HFFc6 (cell line): Measurements from ENCODE around the gene KRTAP26-1. TPM values are rescaled to one million over a fixed set of nuclear protein-coding genes. Genes with fewer than 3 reads are reported as not detected.

Source experiments
- DNase-seq: peaks from one replicate; pipeline ENCODE4 v3.0.0-alpha.2; 2018
- H3K27ac Mint-ChIP-seq: 2 replicates; pipeline ENCODE4 v1.8.0; 2020; ENCODE audit warnings: mild to moderate bottlenecking, mixed read lengths
- H3K27me3 Mint-ChIP-seq: 2 replicates; pipeline ENCODE4 v1.8.0; 2021; ENCODE audit warnings: mild to moderate bottlenecking, moderate library complexity, mixed read lengths; ENCODE audit not compliant: insufficient read depth
- H3K36me3 Mint-ChIP-seq: 2 replicates; pipeline ENCODE4 v1.8.0; 2021; ENCODE audit warnings: low read depth, mixed read lengths
- H3K4me1 Mint-ChIP-seq: 2 replicates; pipeline ENCODE4 v1.8.0; 2020; ENCODE audit warnings: low read depth, mixed read lengths
- H3K4me3 Mint-ChIP-seq: 2 replicates; pipeline ENCODE4 v1.8.0; 2020; ENCODE audit warnings: mild to moderate bottlenecking, moderate library complexity, mixed read lengths
- H3K9me3 Mint-ChIP-seq: 2 replicates; pipeline ENCODE4 v1.8.0; 2020; ENCODE audit warnings: mild to moderate bottlenecking, mixed read lengths
- total RNA-seq, 6 experiments: library from RNA; stranded (reverse); fragmentation: NEBNext Ultra II Directional; extraction: Animal tissue kit (Norgen Biotek cat#: 25700); gene quantifications; 2 replicates in 1 of 6; 3 replicates in 5 of 6; pipeline ENCODE4 v1.2.3, GENCODE V29; 2021
- TF ChIP-seq, protein P1 (sequence below): fragments of 200-600 bp; sonication (generic); IDR thresholded peaks from 2 replicates; pipeline ENCODE4 v1.5.0; 2021; ENCODE audit warnings: antibody characterized with exemption, mild to moderate bottlenecking

The KRTAP26-1 gene
- total RNA-seq, 6 experiments from 2014 or later, result not detected

DNA sequence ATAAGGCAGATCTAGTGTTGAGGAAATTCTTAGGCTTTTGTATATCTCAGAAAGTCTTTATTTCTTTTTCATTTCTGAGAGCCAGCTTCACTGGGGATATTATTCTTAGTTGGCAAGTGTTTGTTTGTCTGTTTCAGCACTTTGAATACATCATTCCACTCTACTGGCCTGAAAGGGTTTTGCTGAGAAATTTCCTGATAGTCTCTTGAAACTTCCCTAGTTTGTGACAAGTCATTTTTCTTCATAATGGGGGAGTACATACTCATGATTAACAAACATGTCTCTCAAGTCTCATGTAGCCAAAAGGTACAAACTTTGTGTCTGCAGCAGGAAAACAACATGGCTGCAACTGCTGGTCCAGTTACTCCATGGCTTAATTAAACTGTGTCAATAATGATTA, 6.3 kb upstream of the KRTAP26-1 start:
- TF ChIP-seq, protein P1, sequence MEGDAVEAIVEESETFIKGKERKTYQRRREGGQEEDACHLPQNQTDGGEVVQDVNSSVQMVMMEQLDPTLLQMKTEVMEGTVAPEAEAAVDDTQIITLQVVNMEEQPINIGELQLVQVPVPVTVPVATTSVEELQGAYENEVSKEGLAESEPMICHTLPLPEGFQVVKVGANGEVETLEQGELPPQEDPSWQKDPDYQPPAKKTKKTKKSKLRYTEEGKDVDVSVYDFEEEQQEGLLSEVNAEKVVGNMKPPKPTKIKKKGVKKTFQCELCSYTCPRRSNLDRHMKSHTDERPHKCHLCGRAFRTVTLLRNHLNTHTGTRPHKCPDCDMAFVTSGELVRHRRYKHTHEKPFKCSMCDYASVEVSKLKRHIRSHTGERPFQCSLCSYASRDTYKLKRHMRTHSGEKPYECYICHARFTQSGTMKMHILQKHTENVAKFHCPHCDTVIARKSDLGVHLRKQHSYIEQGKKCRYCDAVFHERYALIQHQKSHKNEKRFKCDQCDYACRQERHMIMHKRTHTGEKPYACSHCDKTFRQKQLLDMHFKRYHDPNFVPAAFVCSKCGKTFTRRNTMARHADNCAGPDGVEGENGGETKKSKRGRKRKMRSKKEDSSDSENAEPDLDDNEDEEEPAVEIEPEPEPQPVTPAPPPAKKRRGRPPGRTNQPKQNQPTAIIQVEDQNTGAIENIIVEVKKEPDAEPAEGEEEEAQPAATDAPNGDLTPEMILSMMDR, result no peak

DNA sequence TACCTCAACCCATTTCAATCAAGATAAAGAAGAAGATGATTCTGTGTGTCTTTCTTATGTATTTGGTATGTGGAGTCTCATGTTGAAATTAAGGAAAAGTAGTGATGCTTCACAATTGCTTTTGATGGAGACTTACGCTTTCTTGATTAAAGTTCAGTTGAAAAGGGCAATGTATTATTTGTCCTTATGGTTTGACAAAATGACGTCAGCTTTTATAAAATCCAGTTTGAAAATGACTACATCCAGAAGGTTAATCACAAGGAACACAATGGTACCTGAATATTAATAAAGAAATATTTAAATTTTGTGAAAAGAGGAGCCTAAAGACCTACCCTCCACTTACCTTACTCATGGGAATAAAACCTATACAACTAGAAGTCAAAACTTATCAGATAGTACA, 4.4 kb downstream of the KRTAP26-1 start:
- Mint-ChIP-seq H3K36me3 (no peaks in the 10 kb centered on the region), H3K9me3 (peaks cover 54% of the 10 kb centered on the region), H3K4me3 (no peak overlapping the region), H3K27ac (no peak overlapping the region), H3K27me3 (no peaks in the 10 kb centered on the region), H3K4me1 (no peaks in the 10 kb centered on the region)
- TF ChIP-seq, protein P1, result no peak
- DNase-seq, result no peak

More for the DNA sequence above, 6.3 kb upstream of the KRTAP26-1 start:
- H3K36me3 Mint-ChIP-seq, result peaks cover 5% of the 10 kb centered on the region; the same call in 1 of the 2 replicates
- no peak overlapping the region for H3K27ac Mint-ChIP-seq
- no peaks in the 10 kb centered on the region for H3K27me3 Mint-ChIP-seq
- no peak for DNase-seq
- no peaks in the 10 kb centered on the region for H3K4me1 Mint-ChIP-seq
- H3K9me3 Mint-ChIP-seq, result peaks cover 46% of the 10 kb centered on the region
- no peak overlapping the region for H3K4me3 Mint-ChIP-seq

DNA sequence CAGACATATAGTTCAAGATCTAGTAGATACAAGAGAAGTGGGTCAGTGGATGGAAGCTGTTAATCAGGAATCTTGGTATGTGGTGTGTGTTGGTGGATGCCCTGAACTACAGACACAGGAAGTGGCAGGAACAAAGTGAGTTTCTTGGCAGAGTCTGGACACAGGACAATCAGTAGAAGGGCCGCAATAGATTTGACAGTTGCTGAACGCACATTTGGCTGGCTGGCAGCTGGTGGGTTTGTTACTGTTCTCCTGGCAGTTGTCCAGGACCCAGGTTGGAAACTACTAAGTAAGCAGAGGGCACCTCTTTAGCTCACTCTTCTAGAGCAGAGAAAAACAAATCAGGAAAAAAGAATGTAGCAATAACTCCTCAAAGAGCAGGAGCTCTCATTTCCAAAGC, 13.2 kb downstream of the KRTAP26-1 start:
- Mint-ChIP-seq H3K27ac (no peak overlapping the region), H3K36me3 (no peaks in the 10 kb centered on the region), H3K9me3 (peaks cover 47% of the 10 kb centered on the region), H3K27me3 (no peaks in the 10 kb centered on the region), H3K4me1 (no peaks in the 10 kb centered on the region), H3K4me3 (no peak overlapping the region)
- TF ChIP-seq, protein P1, result no peak
- no peak for DNase-seq

DNA sequence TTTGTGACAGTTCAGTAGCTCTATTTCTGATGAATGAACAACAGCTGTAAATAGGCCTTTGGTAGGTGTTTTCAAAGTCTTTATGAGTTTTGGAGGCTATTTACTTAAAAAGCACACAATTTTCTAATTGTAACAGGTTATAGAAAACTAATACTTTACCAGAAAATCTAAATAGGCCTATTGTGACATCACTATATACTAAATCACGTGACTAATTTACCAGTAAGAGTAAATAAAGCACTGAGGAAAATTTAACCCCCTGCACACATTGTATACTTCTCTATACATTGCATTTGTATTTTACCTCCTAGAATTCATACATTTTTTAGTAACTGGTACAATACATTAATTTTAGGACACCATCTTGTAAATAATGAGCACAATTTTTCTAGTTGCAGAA, 15.0 kb downstream of the KRTAP26-1 start:
- Mint-ChIP-seq H3K36me3 (no peaks in the 10 kb centered on the region), H3K27me3 (no peaks in the 10 kb centered on the region), H3K27ac (no peak overlapping the region), H3K9me3 (peaks cover 56% of the 10 kb centered on the region), H3K4me3 (no peak overlapping the region), H3K4me1 (no peaks in the 10 kb centered on the region)
- TF ChIP-seq, protein P1, result no peak
- DNase-seq, result no peak

DNA sequence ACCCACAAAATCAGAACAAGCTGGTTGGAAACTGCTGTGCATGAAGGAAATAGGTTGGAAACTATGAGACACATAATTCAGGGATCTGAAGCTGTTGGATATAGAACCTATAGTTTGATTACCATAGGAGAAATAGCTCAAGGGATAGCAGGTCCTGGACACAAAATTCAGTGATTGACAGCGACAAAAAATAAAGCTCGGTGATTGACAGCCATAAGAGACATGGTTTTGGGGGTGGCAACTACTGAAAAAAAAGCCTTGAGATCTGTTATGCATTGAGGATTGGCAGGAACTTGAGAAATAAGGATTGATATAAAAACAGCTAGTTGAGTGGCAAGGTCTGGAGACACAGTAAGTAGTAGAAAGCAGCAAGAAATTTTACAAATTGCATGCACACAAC, 30.9 kb downstream of the KRTAP26-1 start, which contains the start of gene KRTAP25-1:
Gene KRTAP25-1 (minus strand): TSS at position 300 of the 400 bp plus-strand sequence. CDS start 24 bp downstream, at position 276.
- TF ChIP-seq, protein P1, result no peak
- Mint-ChIP-seq H3K4me3 (no peak within 1 kb of the TSS), H3K4me1 (no peaks in the 10 kb centered on the region), H3K27me3 (peaks cover 2% of the 10 kb centered on the region; the same call in 1 of the 2 replicates), H3K9me3 (peaks cover 55% of the 10 kb centered on the region), H3K27ac (no peak within 1 kb of the TSS), H3K36me3 (no peaks in the 10 kb centered on the region)
- DNase-seq, result no peak

DNA sequence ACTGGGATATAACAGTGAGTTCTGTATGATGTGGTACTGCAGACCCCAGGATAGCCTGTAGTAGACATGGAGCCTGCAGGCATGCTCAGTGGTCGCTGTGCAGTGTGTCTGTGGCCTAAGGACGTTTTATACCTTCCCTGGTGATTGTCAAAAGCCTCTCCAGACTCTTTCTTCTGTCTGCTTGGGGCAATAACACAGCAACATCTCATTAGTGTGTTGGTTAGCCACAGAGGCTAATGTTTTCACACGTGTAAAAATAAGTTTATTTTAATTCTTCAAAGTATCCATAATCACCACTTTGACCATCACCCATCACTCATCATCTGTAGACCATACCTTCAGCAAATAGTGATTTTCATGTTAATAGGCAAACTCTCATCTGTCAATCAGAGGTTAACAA, 37.3 kb downstream of the KRTAP26-1 start, which contains the start of gene KRTAP24-1:
Gene KRTAP24-1 (minus strand): TSS at position 101 of the 400 bp plus-strand sequence. CDS start 18 bp downstream, at position 83.
- peaks cover 32% of the 10 kb centered on the region for H3K9me3 Mint-ChIP-seq
- TF ChIP-seq, protein P1, result no peak
- no peaks in the 10 kb centered on the region for H3K4me1 Mint-ChIP-seq

More for the DNA sequence above, 37.3 kb downstream of the KRTAP26-1 start, which contains the start of gene KRTAP24-1:
- H3K36me3 Mint-ChIP-seq, result no peaks in the 10 kb centered on the region
- no peak within 1 kb of the TSS for H3K27ac Mint-ChIP-seq
- H3K27me3 Mint-ChIP-seq, result peaks cover 2% of the 10 kb centered on the region; the same call in 1 of the 2 replicates
- DNase-seq, result no peak
- H3K4me3 Mint-ChIP-seq, result no peak within 1 kb of the TSS
